Measurements from ENCODE around the gene IFT25.
"Not testable (repeated sequence)": the region's sequence is repeated elsewhere in the genome, so short reads cannot be mapped to it uniquely, and the experiment has no call there.

IFT25 gene

DNA sequence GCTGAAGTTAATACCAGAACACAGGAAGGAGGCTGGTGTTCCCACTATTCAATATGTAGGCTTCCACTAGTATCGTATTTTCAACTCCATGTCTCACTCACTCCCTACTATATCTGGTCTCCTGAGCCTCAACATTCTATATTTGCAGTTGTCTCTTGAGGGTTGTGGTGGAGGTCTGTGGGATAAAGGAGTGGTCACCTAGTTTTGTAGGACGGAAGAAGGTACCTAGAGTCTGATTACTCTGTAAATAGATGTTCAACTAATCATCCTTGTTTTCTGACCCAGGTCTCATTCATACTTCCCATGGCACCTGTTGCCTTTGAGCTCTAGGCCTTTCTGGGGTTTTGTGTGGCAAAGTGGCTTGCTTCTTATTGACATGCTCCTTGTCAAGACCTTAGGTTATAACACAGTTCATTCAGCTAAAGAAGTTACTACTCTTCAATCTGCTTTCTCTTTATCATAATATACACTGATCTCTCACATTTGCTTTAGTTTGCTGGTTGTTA, 18.1 kb downstream of the IFT25 start:
- DNase-seq, result no peak

DNA sequence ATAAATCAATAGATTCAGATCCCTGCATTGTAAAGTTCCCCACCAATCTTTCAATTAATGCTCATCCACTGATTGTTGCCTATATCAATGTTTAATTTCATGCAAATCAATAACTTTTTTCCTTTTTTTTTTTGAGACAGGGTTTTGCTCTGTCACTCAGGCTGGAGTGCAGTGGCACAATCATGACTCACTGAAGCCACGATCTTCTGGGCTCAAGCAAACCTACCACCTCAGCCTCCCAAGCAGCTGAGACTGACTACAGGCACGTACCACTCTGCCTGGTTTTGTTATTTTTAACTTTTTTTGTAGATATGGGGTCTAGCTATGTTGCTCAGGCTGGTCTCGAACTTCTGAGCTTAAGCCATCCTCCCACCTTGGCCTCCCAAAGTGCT, 25.8 kb downstream of the IFT25 start:
- no peak for DNase-seq

DNA sequence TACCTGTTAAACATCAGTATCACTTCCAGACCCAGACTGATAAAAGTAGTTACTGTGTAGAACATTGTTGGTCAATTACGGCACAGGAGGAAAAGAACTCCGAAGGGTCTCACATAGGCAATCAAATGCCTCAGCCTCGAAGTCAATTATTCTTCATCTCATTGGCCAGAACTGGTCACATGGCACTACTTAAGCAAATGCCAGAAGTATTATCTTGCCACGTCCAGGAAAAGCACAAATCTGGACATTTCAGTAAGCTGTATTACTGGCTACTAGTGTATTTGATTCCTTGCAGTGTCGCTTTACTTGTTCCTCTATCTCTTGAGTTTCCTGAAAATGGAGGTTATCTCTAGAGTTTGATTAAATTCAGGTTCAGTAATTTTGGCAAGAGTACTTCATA, 27.2 kb downstream of the IFT25 start:
- no peak for DNase-seq

DNA sequence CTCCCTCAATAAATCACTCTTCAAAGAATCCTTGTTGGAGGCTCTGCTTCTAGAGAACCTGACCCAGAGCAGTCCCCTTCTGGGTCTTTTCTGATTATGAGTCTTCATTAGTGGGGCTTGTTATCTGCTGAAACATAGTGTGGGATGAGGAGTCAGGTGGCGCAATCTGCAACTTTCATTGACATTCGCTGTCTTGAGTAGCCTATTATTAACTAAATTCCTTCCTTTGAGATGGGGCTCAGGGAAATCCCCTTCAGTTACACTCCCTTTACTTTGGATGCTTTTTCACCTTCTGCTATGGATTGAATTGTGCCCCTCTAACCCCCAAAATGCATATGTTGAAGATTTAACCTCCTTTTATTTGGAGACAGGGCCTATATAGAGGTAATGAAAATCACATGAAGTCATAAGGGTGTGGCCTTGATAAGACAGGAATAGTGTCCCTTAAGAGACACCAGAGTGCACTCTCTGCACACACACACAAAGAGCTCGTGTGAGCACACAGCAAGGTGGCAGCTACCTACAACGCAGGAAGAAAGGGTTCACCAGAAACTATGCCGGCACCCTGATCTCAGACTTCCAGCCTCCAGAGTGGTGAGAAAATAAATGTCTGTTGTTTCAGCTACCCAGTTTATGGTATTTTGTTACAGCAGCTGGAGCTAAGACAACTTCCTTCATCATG, 32.0 kb downstream of the IFT25 start:
- no peak for DNase-seq

DNA sequence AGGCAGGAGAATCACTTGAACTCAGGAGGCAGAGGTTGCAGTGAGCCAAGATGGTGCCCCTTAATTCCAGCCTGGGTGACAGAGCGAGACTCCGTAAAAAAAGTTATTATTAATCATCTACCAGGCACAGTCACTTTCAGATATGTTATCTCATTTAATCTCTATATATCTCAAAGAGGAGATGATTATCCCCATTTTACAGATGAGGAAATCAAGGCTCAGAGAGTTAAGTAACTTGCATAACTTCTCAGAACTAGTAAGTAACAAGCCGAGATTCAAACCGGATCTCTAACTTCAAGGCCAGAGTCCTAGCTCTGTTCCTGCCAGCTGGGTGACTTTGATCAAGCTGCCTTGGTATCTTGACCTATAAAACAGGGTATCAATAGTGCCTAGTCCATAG, 34.1 kb downstream of the IFT25 start:
- DNase-seq, result no peak

DNA sequence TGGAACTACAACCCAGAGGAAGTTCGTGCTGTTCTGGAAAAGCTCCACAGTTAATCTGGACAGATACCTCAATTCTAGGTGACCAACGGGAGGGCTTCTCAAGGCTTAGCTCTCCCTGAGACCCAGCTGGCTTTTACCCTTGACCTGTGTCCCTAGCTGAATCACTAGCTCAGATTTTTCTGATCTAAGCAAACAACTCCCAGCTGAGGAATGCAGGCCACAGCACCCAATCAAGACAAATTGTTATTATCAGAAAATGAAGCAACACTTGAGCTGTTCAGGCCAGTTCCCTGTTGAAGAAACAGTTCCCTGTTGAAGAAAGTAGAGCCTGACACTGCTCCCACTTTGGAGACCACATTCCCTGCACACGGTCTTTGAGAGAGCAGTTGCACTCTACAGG, 35.6 kb downstream of the IFT25 start:
- no peak for DNase-seq

DNA sequence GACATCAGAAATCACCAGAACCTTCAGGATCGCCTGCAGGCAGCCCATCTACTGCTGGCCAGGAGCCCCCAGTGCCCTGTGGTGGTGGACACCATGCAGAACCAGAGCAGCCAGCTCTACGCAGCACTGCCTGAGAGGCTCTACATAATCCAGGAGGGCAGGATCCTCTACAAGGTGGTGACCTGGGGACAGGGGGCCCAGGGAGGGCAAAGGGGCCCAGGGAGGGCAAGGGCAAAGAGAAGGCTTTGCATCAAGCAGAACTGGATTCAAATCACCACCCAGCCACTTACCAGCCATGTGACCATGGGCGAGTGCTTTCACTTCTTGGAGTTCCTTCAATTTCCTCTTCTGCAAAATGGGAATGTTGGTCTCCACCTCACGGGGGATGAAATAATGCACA, 39.4 kb downstream of the IFT25 start:
- no peak for DNase-seq

DNA sequence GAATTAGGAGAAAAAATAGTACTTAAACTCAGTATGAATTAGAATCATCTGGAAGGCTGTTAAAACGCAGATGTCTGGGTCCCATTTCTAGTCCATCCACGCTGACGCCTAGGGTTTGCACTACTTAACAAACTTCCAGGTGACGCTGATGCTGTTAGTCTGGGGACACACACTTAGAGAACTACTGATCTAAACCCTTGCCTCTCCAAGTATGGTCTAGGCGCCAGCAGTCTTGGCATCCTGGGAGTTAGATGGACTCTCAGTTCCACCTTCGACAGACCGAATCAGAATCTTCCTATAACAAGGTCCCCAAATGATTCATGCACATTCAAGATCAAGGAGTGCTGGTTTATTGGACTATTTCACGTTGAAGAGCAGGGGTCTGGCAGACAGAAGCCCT, 40.0 kb downstream of the IFT25 start:
- no peak for DNase-seq

DNA sequence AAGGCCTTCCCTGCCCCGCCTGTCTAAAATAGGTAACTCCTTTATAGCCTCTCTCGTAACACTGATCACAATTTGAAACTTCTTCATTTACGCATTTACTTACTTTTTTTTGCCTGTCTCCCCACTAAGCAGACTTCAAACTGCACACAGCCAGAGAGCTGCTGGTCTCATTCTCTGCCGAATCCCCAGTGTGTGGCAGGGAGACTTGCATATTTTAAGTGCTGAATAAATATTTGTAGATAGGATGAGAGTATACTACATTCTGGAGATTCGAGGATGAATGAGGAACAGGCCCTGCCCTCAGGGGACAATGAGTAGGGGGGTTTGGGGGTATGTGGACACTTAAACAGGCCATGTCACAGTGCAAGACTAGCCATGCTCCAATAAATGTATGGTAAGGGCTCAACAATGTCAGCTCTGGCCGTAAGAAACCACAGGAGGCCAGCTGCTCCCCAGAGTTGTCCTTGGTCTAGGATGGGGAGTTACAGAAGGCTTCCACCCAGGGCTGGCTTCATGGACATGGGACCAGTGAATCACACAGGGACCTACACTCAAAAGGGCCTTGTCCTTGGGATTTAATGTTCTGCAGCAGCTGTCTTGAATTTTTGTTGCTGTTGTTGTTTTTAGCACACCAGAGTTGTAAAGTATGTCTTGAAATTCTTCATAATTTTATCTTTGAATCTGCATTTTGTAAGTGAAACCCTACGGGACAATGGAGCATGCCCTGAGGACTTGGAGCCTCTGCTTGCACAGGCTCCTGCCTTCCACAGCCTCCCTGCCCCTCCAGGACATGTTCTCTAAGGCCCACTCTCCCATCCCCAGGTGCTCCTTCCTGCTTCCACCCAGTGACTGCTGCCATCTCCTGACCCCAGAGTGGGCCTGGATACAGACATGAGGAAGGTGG, 43.0 kb downstream of the IFT25 start:
- no peak for DNase-seq

DNA sequence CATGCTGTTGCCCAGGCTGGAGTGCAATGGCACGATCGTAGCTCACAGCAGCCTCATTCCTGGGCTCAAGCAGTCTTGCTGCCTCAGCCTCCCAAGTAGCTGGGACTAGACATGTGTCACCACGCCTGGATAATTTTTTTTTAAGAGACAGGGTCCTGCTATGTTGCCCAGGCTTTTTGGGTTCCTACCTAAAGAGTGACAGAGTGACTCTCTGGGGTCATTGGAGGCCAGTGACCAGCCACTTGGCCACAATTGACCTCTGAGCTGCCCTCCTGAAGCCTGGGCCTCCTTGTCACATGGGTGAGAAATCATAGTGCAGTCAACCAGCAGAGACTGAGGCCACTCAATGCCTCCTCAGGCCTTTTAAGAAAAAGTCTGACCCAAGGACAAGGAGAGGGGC, 45.8 kb downstream of the IFT25 start:
- DNase-seq, result no peak

DNA sequence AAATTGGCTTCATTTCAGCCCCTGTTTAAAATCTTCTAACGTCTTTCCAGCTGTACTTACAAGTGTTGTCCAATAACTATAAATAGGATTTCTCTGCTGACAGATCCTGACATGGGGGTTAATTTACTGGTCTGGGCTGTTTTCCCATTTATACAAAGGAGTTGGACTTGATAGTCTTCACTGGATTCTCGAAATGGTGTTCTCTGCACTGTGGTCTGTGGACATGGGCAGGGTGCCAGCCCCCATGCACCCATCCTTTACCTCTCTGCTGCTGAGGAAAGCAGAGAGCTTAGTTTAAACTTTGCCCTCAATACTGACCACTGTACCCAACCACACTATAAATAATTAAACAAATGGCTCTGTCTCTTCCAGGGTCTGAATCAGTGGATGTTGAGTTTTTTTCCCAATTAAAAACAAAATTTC, 46.3 kb downstream of the IFT25 start:
- no peak for DNase-seq

DNA sequence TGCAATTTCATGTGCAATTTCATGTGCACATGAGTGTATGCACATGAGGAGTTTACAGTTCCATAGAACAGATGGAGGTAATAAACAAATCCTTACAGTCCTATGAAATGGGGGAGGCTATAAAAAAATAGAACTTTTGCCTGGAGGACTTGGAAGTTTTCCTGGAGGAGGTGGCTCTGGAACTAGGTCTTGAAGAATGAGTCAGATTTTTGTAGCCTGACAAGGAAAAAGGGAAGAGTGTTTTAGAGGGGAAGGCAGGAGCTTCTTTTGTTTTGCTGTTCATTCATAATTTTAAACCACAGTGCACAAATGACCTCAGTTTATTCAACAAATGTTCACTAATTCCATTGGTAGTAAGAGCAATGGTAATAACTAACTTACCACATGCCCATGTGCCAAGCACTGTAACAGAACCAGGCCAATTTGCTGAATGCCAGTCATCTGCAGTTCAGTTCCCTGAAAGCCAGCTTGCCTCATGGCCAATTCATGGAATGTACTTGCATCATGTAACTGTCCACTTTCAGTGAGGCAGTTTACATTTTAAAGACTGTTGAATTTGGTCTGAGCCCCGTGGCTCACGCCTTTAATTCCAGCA, 48.8 kb downstream of the IFT25 start:
- DNase-seq, result no peak

DNA sequence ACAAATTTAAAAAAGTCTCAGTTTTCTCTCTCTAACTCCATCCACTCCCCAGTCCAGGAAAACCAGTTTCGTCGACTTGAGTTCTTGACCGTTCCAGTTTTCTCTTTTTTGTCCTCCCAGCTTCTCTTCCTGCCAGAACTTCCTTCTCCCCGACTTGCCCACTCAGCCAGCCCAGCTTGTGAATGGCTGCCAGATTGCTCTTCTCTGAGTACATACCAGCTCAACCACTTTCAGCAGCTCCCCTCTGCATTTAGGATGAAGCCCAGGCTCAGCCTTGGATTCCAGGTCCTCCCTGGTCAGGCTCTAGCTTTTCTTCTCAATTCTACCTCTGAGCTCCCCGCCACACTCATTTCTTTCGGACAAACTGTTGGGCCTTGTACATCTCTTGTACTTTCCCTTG, 50.1 kb downstream of the IFT25 start:
- DNase-seq, result no peak

DNA sequence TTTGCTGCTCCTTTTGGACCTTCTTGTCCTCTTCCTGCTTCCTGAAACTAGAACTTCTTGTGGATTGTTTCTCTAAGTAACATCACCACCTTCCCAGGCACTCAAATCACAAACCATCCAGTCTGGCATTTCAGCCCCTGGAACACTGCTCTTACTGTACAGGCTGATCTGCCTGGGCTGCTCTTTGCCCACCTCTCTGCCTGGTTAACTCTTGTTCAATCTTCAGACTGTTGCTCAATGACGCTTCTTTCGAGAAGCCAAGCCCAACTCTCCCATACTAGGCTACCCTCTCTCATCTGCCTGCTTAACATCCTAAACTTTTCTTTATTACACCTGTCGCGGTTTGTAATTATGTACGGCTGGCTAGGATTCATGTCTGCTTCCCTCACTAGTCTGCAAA, 50.9 kb downstream of the IFT25 start:
- no peak for DNase-seq

DNA sequence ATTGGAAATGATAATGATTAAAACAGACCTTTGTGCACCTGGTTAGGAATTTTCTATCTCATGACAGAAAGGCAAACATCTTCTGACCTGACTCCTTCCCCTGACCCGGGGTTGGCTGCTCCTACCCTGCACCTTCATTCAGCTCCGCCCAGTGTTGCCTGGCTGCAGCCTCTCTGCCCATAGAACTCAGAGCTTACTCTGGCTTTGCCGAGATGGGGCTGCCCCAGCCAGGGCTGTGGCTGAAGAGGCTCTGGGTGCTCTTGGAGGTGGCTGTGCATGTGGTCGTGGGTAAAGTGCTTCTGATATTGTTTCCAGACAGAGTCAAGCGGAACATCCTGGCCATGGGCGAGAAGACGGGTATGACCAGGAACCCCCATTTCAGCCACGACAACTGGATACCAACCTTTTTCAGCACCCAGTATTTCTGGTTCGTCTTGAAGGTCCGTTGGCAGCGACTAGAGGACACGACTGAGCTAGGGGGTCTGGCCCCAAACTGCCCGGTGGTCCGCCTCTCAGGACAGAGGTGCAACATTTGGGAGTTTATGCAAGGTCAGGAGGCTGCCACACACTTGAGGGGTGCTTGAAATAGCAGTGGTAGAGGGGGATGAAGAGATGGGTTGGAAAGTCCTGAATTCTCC, 51.4 kb downstream of the IFT25 start, which contains the start of gene DIO1:
Gene DIO1, plus strand, starts transcription at position 189 of the 638 bp plus-strand sequence. Its CDS starts 24 bp downstream, at position 213.
- DNase-seq, result no peak

DNA sequence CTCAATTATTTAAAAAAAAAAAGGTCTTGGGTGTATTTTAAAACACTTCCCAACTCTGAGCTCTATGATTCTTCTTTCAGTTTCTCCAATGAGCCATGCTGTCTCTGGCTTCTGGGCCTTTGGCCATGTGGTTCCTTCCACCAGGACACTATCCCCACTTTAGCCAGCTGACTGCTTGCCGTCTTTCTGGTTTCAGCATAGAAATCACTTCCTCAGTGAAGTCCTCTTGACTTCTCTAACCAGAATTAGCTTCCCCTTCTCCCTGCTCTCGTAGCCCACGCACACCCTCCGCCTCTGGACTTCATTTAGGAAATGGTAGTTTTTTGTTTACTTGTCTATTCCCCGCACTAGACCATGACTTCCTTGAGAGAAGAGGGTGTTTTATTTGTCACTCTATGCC, 52.6 kb downstream of the IFT25 start:
- DNase-seq, result no peak

DNA sequence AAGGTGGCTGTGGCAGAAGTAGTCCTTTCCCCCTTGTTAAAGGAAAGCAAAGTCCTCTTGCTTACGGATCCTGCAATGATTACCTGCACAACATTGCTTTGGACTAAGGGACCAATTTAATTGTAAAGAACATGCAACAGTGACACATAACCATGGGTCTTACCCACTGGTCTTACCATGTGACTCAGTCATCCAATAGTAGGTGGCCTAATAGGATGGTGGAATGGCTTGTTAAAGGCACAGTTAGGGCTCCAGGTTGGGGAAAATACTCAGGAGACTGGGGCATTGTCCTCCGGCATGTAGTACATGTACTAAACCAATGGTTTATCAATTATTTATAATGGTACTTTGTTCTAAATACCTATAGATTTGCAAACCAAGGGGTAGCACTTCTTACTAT, 53.8 kb downstream of the IFT25 start:
- no peak for DNase-seq

DNA sequence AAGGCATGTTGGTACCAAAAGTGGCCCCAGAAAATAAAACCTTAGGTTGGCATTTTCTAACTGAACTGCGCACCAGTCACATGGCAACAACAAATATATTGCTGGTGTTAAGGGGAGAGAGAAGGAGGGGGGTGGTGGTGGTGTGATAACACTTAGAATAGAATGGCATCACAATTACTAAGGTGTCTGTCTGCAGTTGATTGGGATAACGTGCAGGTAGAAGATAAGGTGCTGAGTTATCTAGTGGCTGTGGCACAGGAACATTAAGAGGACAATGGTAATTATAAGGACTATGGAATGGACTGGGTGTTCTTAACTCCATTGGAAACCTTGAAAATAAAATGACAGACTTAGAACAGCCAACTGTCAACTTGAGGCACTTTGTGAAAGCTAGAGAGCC, 54.5 kb downstream of the IFT25 start:
- no peak for DNase-seq

DNA sequence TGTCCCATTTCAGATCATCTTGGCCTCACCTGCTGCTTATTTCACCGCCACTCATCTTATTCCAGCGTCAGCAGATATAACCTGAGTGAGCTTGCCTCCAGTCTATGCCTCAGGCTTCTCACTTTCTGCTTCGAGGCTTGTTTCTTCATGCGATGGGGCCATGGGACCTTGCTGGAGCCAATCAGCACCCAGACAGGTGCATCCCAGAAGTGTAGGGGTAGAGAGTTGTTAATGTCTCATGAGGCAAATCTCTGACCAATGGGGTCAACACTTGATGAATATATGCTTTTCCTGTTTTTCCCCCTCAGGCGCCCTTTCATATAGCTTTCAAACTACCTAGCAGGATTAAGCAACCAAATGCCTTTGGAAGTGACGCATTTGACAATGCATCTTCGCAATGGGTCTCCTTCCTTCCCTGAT, 55.0 kb downstream of the IFT25 start:
- no peak for DNase-seq

DNA sequence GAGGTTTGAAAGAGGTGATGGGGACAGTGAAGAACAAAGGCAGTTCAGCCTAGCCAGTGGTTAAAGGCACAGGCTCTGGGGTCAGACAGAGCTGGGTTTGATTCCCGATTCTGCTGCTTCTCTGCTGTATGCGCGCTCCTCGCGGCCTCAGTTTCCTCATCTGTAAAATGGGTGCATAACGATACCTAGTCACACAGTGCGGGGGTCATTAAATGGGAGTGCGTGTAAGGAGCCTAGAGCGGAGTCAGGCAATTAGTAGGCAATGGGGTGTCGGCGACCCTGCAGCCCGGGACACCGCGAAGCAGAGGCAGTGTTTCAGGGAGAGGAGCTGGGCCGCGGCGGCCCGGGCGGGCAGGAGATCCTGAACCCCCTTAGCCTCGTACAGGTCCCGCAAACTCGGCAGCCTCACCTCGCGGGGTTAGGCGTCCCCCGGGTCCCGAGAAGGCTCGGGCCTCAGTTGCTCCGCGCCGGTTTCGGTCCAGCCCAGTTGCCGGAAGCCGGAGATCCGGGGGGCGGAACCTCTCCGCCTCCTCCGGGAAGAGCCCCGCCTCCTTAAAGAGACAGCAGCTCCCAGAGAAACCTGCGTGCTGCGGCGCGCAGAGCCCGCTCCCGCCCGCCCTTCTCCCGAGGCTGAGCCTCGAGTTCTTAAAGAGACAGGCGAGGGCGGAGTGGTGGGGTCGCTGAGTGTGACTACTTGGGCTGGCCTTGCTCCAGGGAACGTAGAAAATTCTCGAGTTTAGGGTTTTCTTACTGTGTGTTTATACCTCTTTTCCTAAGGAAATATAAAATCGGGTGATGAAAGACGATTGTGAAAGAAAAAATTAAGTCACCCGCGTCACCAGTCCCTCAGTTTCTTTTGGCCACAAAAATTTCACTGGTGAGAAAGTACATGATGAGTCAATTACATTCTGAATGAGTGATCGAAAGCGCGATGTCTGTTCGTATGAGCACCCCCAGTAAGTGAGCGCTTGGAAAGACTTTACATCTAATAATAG, 55.9 kb downstream of the IFT25 start, which contains the start of gene YIPF1:
Gene YIPF1, minus strand, starts transcription at position 494 of the 995 bp plus-strand sequence. CDS start 860 bp downstream, outside the sequence.
- peak; percentile 54 for DNase-seq

DNA sequence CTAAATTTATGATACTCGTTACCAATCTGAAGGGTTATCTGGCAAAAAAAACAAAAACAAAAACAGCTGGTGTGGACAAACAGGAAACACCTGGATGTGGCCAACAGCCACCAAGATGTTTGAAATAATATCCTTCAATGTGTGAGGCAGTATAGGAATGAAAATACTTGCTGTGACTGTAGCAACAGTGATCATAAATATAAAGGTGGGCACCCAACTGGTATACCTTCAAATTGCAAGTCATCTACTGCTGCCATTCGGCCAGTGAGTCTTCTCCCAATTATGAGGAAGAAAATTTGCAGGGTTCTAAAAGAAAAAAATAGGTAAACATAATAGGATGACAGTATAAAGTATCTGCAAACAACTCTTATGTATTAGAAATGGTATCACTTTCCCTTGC, 56.8 kb downstream of the IFT25 start:
- no peak for DNase-seq

DNA sequence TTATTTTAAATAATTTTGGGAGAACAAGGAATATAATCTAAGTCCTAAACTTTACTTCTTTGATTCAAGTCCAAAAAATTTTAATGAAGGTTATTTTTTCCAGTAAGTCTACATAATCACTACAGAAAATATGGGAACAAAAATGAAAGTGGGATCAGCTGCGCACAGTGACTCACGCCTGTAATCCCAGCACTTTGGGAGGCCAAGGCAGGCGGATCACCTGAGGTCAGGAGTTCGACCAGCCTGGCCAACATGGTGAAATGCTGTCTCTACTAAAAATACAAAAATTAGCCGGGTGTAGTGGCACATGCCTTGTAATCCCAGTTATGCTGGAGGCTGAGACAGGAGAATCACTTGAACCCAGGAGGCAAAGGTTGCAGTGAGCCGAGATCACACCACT, 61.9 kb downstream of the IFT25 start:
- not testable (repeated sequence) for DNase-seq

Measured in NCI-H187 treated with DMSO at 0.1 percent for 48 hours (cell line).